Esophagus (tissue), 2 donors: ENCODE results near the gene SBSN. TPM values are rescaled to one million over a fixed set of nuclear protein-coding genes. Genes with fewer than 3 reads are reported as not detected.

Source experiments
- H3K27ac ChIP-seq, 2 donors: one replicate each; pipeline ENCODE4 v1.5.1; 2013; ENCODE audit warnings: low read depth in 2 of 2, mild to moderate bottlenecking in 2 of 2, inconsistent platforms in 1 of 2, low read length in 1 of 2, moderate library complexity in 1 of 2
- H3K27me3 ChIP-seq, 2 donors: one replicate each; pipeline ENCODE4 v1.6.1; 2013; ENCODE audit warnings: low read length in 2 of 2, control low read depth in 1 of 2, mild to moderate bottlenecking in 1 of 2; ENCODE audit not compliant: insufficient read depth in 2 of 2, control insufficient read depth in 1 of 2
- H3K36me3 ChIP-seq, 2 donors: one replicate each; pipeline ENCODE4 v1.6.1; 2013; ENCODE audit warnings: low read length in 1 of 2; ENCODE audit not compliant: control insufficient read depth in 2 of 2, insufficient read depth in 2 of 2
- H3K4me1 ChIP-seq, 2 donors: one replicate each; pipeline ENCODE4 v1.6.1; 2013; ENCODE audit warnings: low read length in 1 of 2; ENCODE audit not compliant: control insufficient read depth in 2 of 2, insufficient read depth in 2 of 2
- H3K4me3 ChIP-seq, 2 donors: one replicate each; pipeline ENCODE4 v1.5.1; 2013; ENCODE audit warnings: low read length in 2 of 2, mild to moderate bottlenecking in 2 of 2, low read depth in 1 of 2, moderate library complexity in 1 of 2
- H3K9me3 ChIP-seq, 2 donors: one replicate each; pipeline ENCODE4 v1.6.1; 2013; ENCODE audit warnings: mild to moderate bottlenecking in 2 of 2, low read depth in 1 of 2, low read length in 1 of 2, moderate library complexity in 1 of 2; ENCODE audit not compliant: control insufficient read depth in 2 of 2, insufficient read depth in 1 of 2
- WGBS, 2 donors: extraction: QIAGEN DNeasy Blood & Tissue Kit; methylation state at CpG; one replicate each; pipeline ENCODE4 v1.1.7; 2013; 5-methylcytosine and 5-hydroxymethylcytosine counted together
- polyA plus RNA-seq, 2 donors: library from polyadenylated mRNA; stranded (reverse); fragments of 200-250 nt; gene quantifications; one replicate each; pipeline ENCODE4 v1.2.3, GENCODE V29; 2013
- donor health status: healthy with polysubstance abuse.
- donor health status: Bipolar disorder and iron deficiency.

SBSN gene
- polyA plus RNA-seq, 2 donors = 453 to 1,191 TPM

- 64 to 69% methylated on average over 16 of the region's 16 CpGs for WGBS, 2 donors
- no peak overlapping the region for H3K27ac ChIP-seq
Measured at GRCh38 chr19:35521124-35521743, 6.9 kb downstream of the SBSN start.

GRCh38 chr19:35519291-35519690, 8.8 kb downstream of the SBSN start:
- Histone ChIP-seq H3K4me1 (peaks cover 0 to 2% of the 10 kb centered on the region in 2 donors), H3K4me3 (no peak overlapping the region), H3K27me3 (no peaks in the 10 kb centered on the region), H3K9me3 (peaks cover 0 to 1% of the 10 kb centered on the region in 2 donors), H3K27ac (peak overlapping the region; percentile 75 to 90), H3K36me3 (no peaks in the 10 kb centered on the region)
- WGBS, 2 donors = 35 to 42% methylated on average over 7 of the region's 7 CpGs

More at GRCh38 chr19:35521124-35521743, 6.9 kb downstream of the SBSN start:
- H3K4me1 ChIP-seq = peaks cover 0 to 2% of the 10 kb centered on the region in 2 donors
- H3K27me3 ChIP-seq = no peaks in the 10 kb centered on the region
- peaks cover 0 to 4% of the 10 kb centered on the region in 2 donors for H3K36me3 ChIP-seq
- no peak overlapping the region for H3K4me3 ChIP-seq
- H3K9me3 ChIP-seq = no peaks in the 10 kb centered on the region

DNA sequence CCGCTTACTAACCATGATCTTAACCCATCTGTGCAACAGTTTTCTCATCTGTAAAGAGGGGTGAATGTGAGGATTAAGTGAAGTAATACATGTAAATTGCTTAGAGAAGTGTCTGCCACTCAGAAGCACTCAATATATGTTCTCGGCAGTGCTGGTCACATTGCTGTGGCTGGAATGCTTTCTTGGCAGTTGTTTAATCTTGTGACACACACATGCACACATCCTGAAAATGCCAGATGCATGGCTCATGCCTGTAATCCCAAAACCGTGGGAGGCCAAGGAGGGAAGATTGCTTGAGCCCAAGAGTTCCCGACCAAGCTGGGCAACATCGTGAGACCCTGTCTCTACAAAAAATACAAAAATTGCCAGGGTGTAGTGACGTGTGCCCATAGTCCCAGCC, 9.8 kb downstream of the SBSN start:
- H3K36me3 ChIP-seq = no peaks in the 10 kb centered on the region
- no peak overlapping the region for H3K4me3 ChIP-seq
- WGBS, 2 donors = 52 to 63% methylated on average over 6 of the region's 6 CpGs
- peak overlapping the region in 1 of 2 donors; percentile 52 for H3K27ac ChIP-seq
- peaks cover 0 to 4% of the 10 kb centered on the region in 2 donors for H3K4me1 ChIP-seq
- H3K9me3 ChIP-seq = peaks cover 0 to 3% of the 10 kb centered on the region in 2 donors
- no peaks in the 10 kb centered on the region for H3K27me3 ChIP-seq

DNA sequence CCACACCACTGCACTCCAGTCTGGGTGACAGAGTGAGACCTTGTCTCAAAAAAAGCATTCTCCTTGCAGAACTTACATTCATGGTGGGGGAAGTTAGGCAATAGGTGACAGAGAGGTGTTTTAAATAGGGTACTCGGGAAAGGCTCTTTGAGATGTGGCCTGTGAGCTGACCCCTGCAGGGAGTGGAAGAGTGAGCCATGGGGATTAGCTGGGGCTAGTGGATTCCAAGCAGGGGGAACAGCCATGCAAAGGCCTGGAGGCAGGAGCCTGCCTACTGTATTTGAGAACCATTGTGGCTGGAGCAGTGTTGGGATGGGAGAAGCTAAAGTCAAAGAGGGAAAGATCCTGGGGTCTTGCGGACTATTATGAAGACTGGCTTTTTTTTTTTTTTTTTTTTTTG, 10.8 kb downstream of the SBSN start:
- H3K4me3 ChIP-seq = no peak overlapping the region
- peaks cover 0 to 3% of the 10 kb centered on the region in 2 donors for H3K9me3 ChIP-seq
- no peaks in the 10 kb centered on the region for H3K27me3 ChIP-seq
- no peak overlapping the region for H3K27ac ChIP-seq
- H3K36me3 ChIP-seq = no peaks in the 10 kb centered on the region
- H3K4me1 ChIP-seq = peaks cover 0 to 10% of the 10 kb centered on the region in 2 donors
- WGBS, 2 donors = 88 to 89% methylated on average over 2 of the region's 2 CpGs

DNA sequence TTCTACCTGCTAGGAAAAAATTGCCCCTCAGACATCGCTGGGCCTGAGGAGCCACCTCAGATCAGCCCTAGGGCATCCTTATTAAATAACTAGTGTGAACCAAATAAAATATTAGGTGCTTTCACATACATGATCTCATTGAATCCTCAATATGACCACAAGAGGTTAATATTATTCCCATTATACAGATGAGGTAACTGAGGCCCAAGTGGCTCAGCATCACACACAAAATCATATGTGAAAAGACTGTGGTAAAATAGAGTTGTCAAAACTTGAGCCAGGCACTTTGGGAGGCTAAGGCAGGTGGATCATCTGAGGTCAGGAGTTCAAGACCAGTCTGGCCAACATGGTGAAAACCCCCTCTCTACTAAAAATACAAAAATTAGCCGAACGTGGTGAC, 11.8 kb downstream of the SBSN start:
- 82 to 88% methylated on average over 3 of the region's 3 CpGs for WGBS, 2 donors
- H3K4me1 ChIP-seq = peaks cover 0 to 11% of the 10 kb centered on the region in 2 donors
- H3K4me3 ChIP-seq = no peak overlapping the region
- H3K9me3 ChIP-seq = peaks cover 0 to 3% of the 10 kb centered on the region in 2 donors
- H3K27ac ChIP-seq = peak overlapping the region in 1 of 2 donors; percentile 61
- no peaks in the 10 kb centered on the region for H3K27me3 ChIP-seq
- no peaks in the 10 kb centered on the region for H3K36me3 ChIP-seq

- peaks cover 0 to 3% of the 10 kb centered on the region in 2 donors for H3K9me3 ChIP-seq
- 19 to 20% methylated on average over 16 to 20 of the region's 20 CpGs for WGBS, 2 donors
- peak overlapping the region; percentile 49 to 84 for H3K27ac ChIP-seq
- H3K4me1 ChIP-seq = peaks cover 0 to 21% of the 10 kb centered on the region in 2 donors
- H3K27me3 ChIP-seq = no peaks in the 10 kb centered on the region
- H3K4me3 ChIP-seq = no peak overlapping the region
- no peaks in the 10 kb centered on the region for H3K36me3 ChIP-seq
Measured at GRCh38 chr19:35514282-35514809, 13.8 kb downstream of the SBSN start.

DNA sequence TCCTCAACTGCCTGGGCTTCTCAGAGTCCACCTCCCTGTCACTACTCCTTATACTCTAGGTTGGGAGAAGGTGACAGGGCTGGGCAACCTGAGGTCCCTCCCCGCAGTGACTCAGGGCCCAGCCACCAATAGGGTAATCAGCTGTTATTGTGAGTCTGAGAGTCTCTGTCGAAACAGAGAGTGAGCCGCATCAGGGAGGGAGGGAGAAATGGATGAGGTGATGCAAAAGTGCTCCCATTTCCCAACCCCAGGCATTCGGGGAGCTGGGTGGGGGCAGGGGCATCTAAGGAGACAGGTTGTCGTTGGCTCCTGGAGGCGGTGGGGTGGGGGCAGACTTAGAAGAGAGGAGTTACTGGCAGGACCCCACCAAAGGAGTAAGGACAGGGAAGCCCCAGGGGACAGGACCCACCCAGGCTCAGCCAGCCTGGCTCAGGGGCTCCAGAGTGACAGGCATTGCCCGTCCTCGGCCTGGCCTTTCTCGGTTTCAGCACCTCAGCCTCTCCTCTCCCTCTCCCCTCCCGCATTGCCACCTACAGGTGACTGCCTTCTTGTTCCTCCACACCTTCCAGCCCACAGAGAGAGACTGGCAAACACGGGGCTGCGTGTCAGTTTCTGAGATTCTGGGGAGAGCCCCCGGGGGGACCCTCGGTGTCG, 14.4 kb downstream of the SBSN start, which contains the start of gene DMKN:
DMKN (minus strand) TSS at position 22 of the 654 bp plus-strand sequence. CDS start 174 bp downstream, outside the sequence.
- Histone ChIP-seq H3K27me3 (no peaks in the 10 kb centered on the region), H3K9me3 (peaks cover 0 to 3% of the 10 kb centered on the region in 2 donors), H3K27ac (peak within 1 kb of the TSS; percentile 49 to 84), H3K36me3 (no peaks in the 10 kb centered on the region), H3K4me3 (peak within 1 kb of the TSS in 1 of 2 donors; percentile 14), H3K4me1 (peaks cover 0 to 21% of the 10 kb centered on the region in 2 donors)
- 20 to 31% methylated on average over 12 to 15 of the region's 15 CpGs for WGBS, 2 donors

GRCh38 chr19:35512831-35513627, 15.1 kb downstream of the SBSN start:
- no peaks in the 10 kb centered on the region for H3K36me3 ChIP-seq
- peaks cover 0 to 21% of the 10 kb centered on the region in 2 donors for H3K4me1 ChIP-seq
- 76 to 81% methylated on average over 15 of the region's 15 CpGs for WGBS, 2 donors
- peak overlapping the region in 1 of 2 donors; percentile 27 for H3K27ac ChIP-seq
- H3K9me3 ChIP-seq = peaks cover 0 to 3% of the 10 kb centered on the region in 2 donors
- peak overlapping the region in 1 of 2 donors; percentile 14 for H3K4me3 ChIP-seq
- H3K27me3 ChIP-seq = no peaks in the 10 kb centered on the region

GRCh38 chr19:35511337-35511736, 16.8 kb downstream of the SBSN start:
- H3K36me3 ChIP-seq = no peaks in the 10 kb centered on the region
- no peaks in the 10 kb centered on the region for H3K27me3 ChIP-seq
- peaks cover 0 to 21% of the 10 kb centered on the region in 2 donors for H3K4me1 ChIP-seq
- no peak overlapping the region for H3K4me3 ChIP-seq
- H3K27ac ChIP-seq = no peak overlapping the region
- peaks cover 0 to 3% of the 10 kb centered on the region in 2 donors for H3K9me3 ChIP-seq
- WGBS, 2 donors = 68 to 76% methylated on average over 5 to 7 of the region's 7 CpGs
